Thoracic aorta endothelial cell (primary cell): ENCODE results near the gene RNU7-1. TPM values are rescaled to one million over a fixed set of nuclear protein-coding genes. Genes with fewer than 3 reads are reported as not detected.
A peak's percentile ranks its signal among the peaks of the same experiment; 100 is the strongest.

ENCODE experiments used
- small RNA-seq: library from RNA; depleted of rRNA; stranded (forward); fragments of <200 nt; gene quantifications from one replicate; pipeline ENCODE3, GENCODE V24; 2012
- total RNA-seq: library from RNA; depleted of rRNA; stranded (reverse); fragments of >200 nt; gene quantifications from 2 replicates; pipeline ENCODE4 v1.2.3, GENCODE V29; 2012

Gene RNU7-1
- not detected in 2 replicates for total RNA-seq

DNA sequence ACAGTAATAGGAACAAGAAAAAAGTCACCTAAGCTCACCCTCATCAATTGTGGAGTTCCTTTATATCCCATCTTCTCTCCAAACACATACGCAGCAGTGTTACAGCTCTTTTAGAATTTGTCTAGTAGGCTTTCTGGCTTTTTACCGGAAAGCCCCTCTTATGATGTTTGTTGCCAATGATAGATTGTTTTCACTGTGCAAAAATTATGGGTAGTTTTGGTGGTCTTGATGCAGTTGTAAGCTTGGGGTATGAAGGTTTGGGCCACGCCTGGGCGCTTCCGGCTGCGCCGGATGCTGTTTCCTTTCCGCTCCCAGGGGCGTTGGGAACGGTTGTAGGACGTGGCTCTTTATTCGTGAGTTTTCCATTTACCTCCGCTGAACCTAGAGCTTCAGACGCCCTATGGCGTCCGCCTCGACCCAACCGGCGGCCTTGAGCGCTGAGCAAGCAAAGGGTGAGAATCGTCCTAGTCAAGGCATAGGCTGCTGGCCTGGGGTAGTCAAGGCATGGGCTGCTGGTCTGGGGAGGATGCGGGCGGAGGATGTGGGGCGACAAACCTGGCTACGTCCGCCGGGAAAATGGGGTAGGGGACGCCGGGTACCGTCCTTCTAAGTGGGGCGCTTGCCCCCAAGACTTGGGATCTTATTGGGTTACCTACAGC is at the start of gene RNU7-1, which contains the start of gene C12orf57:
Gene RNU7-1, plus strand, starts transcription at position 95 of the 659 bp plus-strand sequence.
Gene C12orf57, plus strand, starts transcription at position 301 of the 659 bp plus-strand sequence. Its CDS starts 100 bp downstream, at position 401.

DNA sequence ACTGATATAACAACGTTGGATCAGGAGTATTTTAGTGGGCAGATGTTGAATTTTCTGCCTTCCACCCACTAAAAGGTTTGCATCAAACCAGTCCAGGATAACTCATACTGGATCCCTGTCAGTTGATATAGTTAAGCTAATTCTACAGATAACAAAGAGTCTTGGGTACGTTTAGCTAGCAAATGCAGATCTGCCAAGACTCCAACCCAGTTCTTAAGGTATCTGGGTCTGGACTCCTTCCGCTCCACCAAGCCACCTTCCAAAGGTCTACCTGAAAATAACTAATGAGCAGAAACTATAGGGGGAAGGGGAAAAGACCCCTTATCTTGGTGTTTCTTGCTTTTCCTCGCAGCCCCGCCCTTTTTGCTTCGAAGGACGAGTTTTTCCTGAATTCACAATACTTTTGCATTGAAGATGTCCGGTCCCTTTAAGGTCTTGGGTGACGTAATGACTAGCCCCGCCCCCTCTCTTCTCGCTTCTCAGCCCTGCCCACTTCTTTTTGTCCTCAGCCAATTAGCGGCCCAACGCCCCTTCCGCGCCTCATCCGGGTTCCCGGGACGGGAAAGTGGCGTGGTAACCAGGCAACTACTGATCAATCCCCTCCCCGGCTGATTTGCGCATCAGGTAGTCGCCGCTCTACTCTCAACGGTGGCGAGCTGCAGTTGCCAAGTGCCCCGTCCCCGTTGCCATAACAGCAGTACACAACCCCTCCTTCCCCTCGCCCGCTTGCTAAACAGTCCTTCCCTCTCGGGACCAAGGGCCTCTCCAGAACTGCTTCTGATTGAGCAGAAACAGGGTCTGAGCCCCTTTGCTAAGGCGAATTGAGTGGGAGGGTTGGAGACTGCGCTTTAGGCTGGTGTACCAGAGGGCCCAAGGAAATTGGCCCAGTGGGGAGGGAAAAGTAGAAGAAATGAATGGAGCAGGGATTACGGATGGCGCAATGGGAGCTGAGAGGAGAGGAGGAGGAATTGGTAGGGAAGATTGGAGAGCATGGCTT is 39.0 kb upstream of the RNU7-1 start, which contains the start of gene LRRC23:
Gene LRRC23, plus strand, starts transcription at position 543 of the 997 bp plus-strand sequence. CDS start 812 bp downstream, outside the sequence.

GRCh38 chr12:6914246-6914946 is 29.2 kb upstream of the RNU7-1 start, which contains the start of gene ENO2:
Gene ENO2 (plus strand): TSS chr12:6914580. CDS start chr12:6915833, 1,253 bp downstream.

DNA sequence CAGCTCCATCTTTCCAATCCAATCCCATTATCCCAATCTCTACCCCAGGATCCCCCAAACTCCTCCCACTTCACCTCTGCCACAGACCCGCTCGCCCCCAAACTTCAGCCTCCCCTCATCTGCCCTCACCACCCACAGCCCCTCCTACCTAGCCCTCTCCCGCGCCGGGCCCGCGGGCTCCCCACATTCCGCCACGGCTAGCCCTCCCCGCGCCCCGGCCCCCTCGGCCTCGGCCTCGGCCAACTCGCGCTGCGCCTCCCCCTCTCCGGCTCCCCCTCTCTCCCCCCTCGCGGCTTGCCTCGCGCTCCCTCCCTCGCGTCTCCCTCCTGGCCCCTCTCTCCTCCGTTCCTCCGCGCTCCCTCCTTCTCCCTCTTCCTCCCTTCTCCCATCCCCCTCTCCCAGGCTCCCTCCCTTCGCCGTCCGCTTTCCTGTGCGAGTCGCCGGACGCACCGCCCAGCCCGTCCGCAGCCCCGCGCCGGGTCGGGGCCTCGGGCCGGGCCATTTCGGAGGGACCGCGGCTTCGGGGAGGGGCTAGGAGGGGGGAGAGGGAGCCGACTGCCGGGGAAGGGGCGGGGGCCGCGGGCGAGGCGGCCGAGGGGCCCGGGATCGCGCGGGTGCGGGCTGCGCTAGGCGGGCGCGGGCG is 16.1 kb upstream of the RNU7-1 start, which contains the start of gene ATN1:
Gene ATN1, plus strand, starts transcription at position 581 of the 643 bp plus-strand sequence. CDS start 6,043 bp downstream, outside the sequence.

GRCh38 chr12:6950811-6951540 is 7.4 kb downstream of the RNU7-1 start, which contains the start of gene PTPN6:
Gene PTPN6 (plus strand): TSS chr12:6951356. CDS start chr12:6951513, 157 bp downstream.

Small RNA genes lying within 50 kb of the gene (small RNA-seq; reads per million reads assigned to genes)
- 3.5 reads per million, percentile 70 among the genes with 10 or more reads in this experiment for gene MIR141
- gene MIR200C, result 5.1 reads per million, percentile 81 among the genes with 10 or more reads in this experiment
- gene RNU7-1, result not detected
- 9.9 reads per million, percentile 92 among the genes with 10 or more reads in this experiment for gene SCARNA12

Other genes with a start within 250 kb of the RNU7-1 start
- 0.13 TPM in 1 of 2 replicates, not detected in the other for gene PIANP, start 243.0 kb upstream of the RNU7-1 start, total RNA-seq
- gene COPS7A, start 219.8 kb upstream of the RNU7-1 start, total RNA-seq, result 34.7 and 40.3 TPM in 2 replicates
- 89.4 and 97.4 TPM in 2 replicates for gene MLF2, start 190.7 kb upstream of the RNU7-1 start, total RNA-seq
- 98.0 and 103 TPM in 2 replicates for gene PTMS, start 177.5 kb upstream of the RNU7-1 start, total RNA-seq
- 0.13 and 0.14 TPM in 2 replicates for gene LAG3, start 171.3 kb upstream of the RNU7-1 start, total RNA-seq
- not detected in 2 replicates for gene CD4, start 154.3 kb upstream of the RNU7-1 start, total RNA-seq
- 5.7 and 9.4 TPM in 2 replicates for gene GPR162, start 122.0 kb upstream of the RNU7-1 start, total RNA-seq
- 56.1 and 68.3 TPM in 2 replicates for gene P3H3, start 115.4 kb upstream of the RNU7-1 start, total RNA-seq
- gene GNB3, start 102.9 kb upstream of the RNU7-1 start, total RNA-seq, result 3.1 and 3.8 TPM in 2 replicates
- gene CDCA3, start 92.5 kb upstream of the RNU7-1 start, total RNA-seq, result 25.7 and 39.8 TPM in 2 replicates
- 83.1 and 87.7 TPM in 2 replicates for gene USP5, start 91.7 kb upstream of the RNU7-1 start, total RNA-seq
- 806 and 826 TPM in 2 replicates for gene TPI1, start 76.3 kb upstream of the RNU7-1 start, total RNA-seq
- gene SPSB2, start 70.5 kb upstream of the RNU7-1 start, total RNA-seq, result 1.2 and 3.3 TPM in 2 replicates
- gene LRRC23, start 39.0 kb upstream of the RNU7-1 start, total RNA-seq, result 2.1 and 5.3 TPM in 2 replicates
- gene ENO2, start 29.2 kb upstream of the RNU7-1 start, total RNA-seq, result 12.2 TPM in 2 replicates
- gene ATN1, start 15.9 kb upstream of the RNU7-1 start, total RNA-seq, result 17.6 and 23.0 TPM in 2 replicates
- 64.9 and 76.2 TPM in 2 replicates for gene C12orf57, start 206 bp downstream of the RNU7-1 start, total RNA-seq
- 0.36 TPM in 1 of 2 replicates, not detected in the other for gene PTPN6, start 7.5 kb downstream of the RNU7-1 start, total RNA-seq
- gene PHB2, start 26.8 kb downstream of the RNU7-1 start, total RNA-seq, result 193 and 222 TPM in 2 replicates
- 48.4 and 49.6 TPM in 2 replicates for gene EMG1, start 27.1 kb downstream of the RNU7-1 start, total RNA-seq
- 9.4 and 14.7 TPM in 2 replicates for gene LPCAT3, start 74.7 kb downstream of the RNU7-1 start, total RNA-seq
- gene C1S, start 116.9 kb downstream of the RNU7-1 start, total RNA-seq, result 0.57 and 1.2 TPM in 2 replicates
- gene C1R, start 148.6 kb downstream of the RNU7-1 start, total RNA-seq, result 1.7 and 3.2 TPM in 2 replicates
- gene C1RL, start 165.4 kb downstream of the RNU7-1 start, total RNA-seq, result 15.3 and 27.1 TPM in 2 replicates
- gene RBP5, start 185.1 kb downstream of the RNU7-1 start, total RNA-seq, result 0.50 TPM in 1 of 2 replicates, not detected in the other
- gene CLSTN3, start 186.6 kb downstream of the RNU7-1 start, total RNA-seq, result 19.8 and 31.1 TPM in 2 replicates
- 23.5 and 26.6 TPM in 2 replicates for gene PEX5, start 245.9 kb downstream of the RNU7-1 start, total RNA-seq